Stimulated activated naive CD8-positive, alpha-beta T cell treated with anti-CD3 and anti-CD28 coated beads, Interleukin-15, Interleukin-2, amounts not matched to agents 100 U/mL and 50 U/mL, for 24 hours (primary cell): ENCODE data around the gene NPFFR1.
"Not testable (repeated sequence)": the region's sequence is repeated elsewhere in the genome, so short reads cannot be mapped to it uniquely, and the experiment has no call there.

Experiments used
- ATAC-seq: fragments of 150-1000 bp; cut with Tn5 transposase; one replicate; pipeline ENCODE4 v1.10.0; 2021
- DNase-seq: peaks from one replicate; pipeline ENCODE4 v3.0.0; 2021

NPFFR1 gene

GRCh38 chr10:70222811-70223447 is 60.9 kb downstream of the NPFFR1 start:
- not testable (repeated sequence) for ATAC-seq, DNase-seq

- ATAC-seq (no peak), DNase-seq (no peak)
Measured at GRCh38 chr10:70222340-70222794, 61.4 kb downstream of the NPFFR1 start.

GRCh38 chr10:70221030-70221429 is 62.8 kb downstream of the NPFFR1 start:
- ATAC-seq (no peak), DNase-seq (no peak)

- DNase-seq, result no peak
- ATAC-seq, result no peak
Measured at GRCh38 chr10:70212879-70213278, 70.9 kb downstream of the NPFFR1 start.

GRCh38 chr10:70212277-70212676 is 71.5 kb downstream of the NPFFR1 start:
- no peak for ATAC-seq
- no peak for DNase-seq

GRCh38 chr10:70206762-70207161 is 77.0 kb downstream of the NPFFR1 start:
- ATAC-seq (no peak), DNase-seq (no peak)

- DNase-seq (no peak), ATAC-seq (no peak)
Measured at GRCh38 chr10:70201105-70201504, 82.7 kb downstream of the NPFFR1 start.

GRCh38 chr10:70198696-70199466 is 84.9 kb downstream of the NPFFR1 start:
- ATAC-seq (no peak), DNase-seq (no peak)
